ENCODE measurements around the gene TCEAL4.

DNA sequence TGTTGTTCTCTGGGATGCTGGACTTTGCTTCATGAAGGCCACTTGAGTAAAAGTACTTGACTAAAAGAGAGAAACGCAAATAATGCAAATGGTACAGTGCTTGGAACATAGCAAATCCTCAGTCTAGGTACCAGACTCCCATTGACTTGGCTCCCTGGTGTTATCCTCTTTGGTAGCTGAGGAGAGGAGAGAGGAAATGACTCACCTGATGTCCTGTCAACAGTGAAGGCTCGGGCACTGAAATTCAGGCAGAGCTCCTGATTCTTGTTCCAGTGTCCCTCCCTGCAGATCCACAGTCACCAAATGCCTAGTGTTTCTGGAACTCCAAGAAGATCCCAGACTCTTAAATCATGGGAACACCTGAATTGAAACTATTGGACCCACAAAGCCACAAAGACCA lies 22.5 kb upstream of the TCEAL4 start:
- TF ChIP-seq, protein P1, sequence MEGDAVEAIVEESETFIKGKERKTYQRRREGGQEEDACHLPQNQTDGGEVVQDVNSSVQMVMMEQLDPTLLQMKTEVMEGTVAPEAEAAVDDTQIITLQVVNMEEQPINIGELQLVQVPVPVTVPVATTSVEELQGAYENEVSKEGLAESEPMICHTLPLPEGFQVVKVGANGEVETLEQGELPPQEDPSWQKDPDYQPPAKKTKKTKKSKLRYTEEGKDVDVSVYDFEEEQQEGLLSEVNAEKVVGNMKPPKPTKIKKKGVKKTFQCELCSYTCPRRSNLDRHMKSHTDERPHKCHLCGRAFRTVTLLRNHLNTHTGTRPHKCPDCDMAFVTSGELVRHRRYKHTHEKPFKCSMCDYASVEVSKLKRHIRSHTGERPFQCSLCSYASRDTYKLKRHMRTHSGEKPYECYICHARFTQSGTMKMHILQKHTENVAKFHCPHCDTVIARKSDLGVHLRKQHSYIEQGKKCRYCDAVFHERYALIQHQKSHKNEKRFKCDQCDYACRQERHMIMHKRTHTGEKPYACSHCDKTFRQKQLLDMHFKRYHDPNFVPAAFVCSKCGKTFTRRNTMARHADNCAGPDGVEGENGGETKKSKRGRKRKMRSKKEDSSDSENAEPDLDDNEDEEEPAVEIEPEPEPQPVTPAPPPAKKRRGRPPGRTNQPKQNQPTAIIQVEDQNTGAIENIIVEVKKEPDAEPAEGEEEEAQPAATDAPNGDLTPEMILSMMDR (conservative IDR thresholded peaks at IDR 0.05 in 1 of 2, IDR thresholded peaks at IDR 0.05 in 1 of 2; ENCODE audit: low read depth in 1 of 2, low read length in 2 of 2) = no peak
- TF ChIP-seq EZH2 (IDR thresholded peaks at IDR 0.05; ENCODE audit: low read length, missing control alignments) = no peak
